ENCODE data around the gene EPM2A.

EPM2A gene

GRCh38 chr6:145668844-145669243 is 66.5 kb downstream of the EPM2A start:
- no peak for FAIRE-seq
- no peak for TF ChIP-seq POLR2AphosphoS5 (IDR thresholded peaks at IDR 0.05; ENCODE audit: low read depth, low read length)
- no peak for TF ChIP-seq TAF1 (IDR thresholded peaks at IDR 0.05; ENCODE audit: borderline replicate concordance, low read depth, low read length)
- no peak for TF ChIP-seq POLR2A (IDR thresholded peaks at IDR 0.05; ENCODE audit: low read depth, low read length)
- DNase-seq (ENCODE audit: insufficient read length) = no peak

GRCh38 chr6:145660676-145661075 is 74.6 kb downstream of the EPM2A start:
- FAIRE-seq = no peak

GRCh38 chr6:145656128-145656527 is 79.2 kb downstream of the EPM2A start:
- FAIRE-seq = no peak
- TF ChIP-seq POLR2A (IDR thresholded peaks at IDR 0.05; ENCODE audit: low read depth, low read length) (no peak), POLR2AphosphoS5 (IDR thresholded peaks at IDR 0.05; ENCODE audit: low read depth, low read length) (no peak), TAF1 (IDR thresholded peaks at IDR 0.05; ENCODE audit: borderline replicate concordance, low read depth, low read length) (no peak)
- DNase-seq (ENCODE audit: insufficient read length) = no peak

More at GRCh38 chr6:145660676-145661075, 74.6 kb downstream of the EPM2A start:
- TF ChIP-seq TAF1 (IDR thresholded peaks at IDR 0.05; ENCODE audit: borderline replicate concordance, low read depth, low read length) = no peak
- no peak for TF ChIP-seq POLR2AphosphoS5 (IDR thresholded peaks at IDR 0.05; ENCODE audit: low read depth, low read length)
- no peak for TF ChIP-seq POLR2A (IDR thresholded peaks at IDR 0.05; ENCODE audit: low read depth, low read length)
- DNase-seq (ENCODE audit: insufficient read length) = no peak

- TF ChIP-seq POLR2AphosphoS5 (IDR thresholded peaks at IDR 0.05; ENCODE audit: low read depth, low read length) (no peak), POLR2A (IDR thresholded peaks at IDR 0.05; ENCODE audit: low read depth, low read length) (no peak)
- FAIRE-seq (no peak), DNase-seq (ENCODE audit: insufficient read length) (no peak)
These were observed 82.7 kb downstream of the EPM2A start for GRCh38 chr6:145652572-145652971.

GRCh38 chr6:145651988-145652387 is 83.3 kb downstream of the EPM2A start:
- TF ChIP-seq TAF1 (IDR thresholded peaks at IDR 0.05; ENCODE audit: borderline replicate concordance, low read depth, low read length) (no peak), POLR2AphosphoS5 (IDR thresholded peaks at IDR 0.05; ENCODE audit: low read depth, low read length) (no peak), POLR2A (IDR thresholded peaks at IDR 0.05; ENCODE audit: low read depth, low read length) (no peak)
- FAIRE-seq = no peak
- DNase-seq (ENCODE audit: insufficient read length) = no peak

GRCh38 chr6:145648149-145648548 is 87.2 kb downstream of the EPM2A start:
- TF ChIP-seq TAF1 (IDR thresholded peaks at IDR 0.05; ENCODE audit: borderline replicate concordance, low read depth, low read length) = no peak
- no peak for TF ChIP-seq POLR2AphosphoS5 (IDR thresholded peaks at IDR 0.05; ENCODE audit: low read depth, low read length)
- TF ChIP-seq POLR2A (IDR thresholded peaks at IDR 0.05; ENCODE audit: low read depth, low read length) = no peak
- no peak for DNase-seq (ENCODE audit: insufficient read length)
- no peak for FAIRE-seq

- FAIRE-seq (peak; percentile 9), DNase-seq (ENCODE audit: insufficient read length) (no peak)
- TF ChIP-seq POLR2A (IDR thresholded peaks at IDR 0.05; ENCODE audit: low read depth, low read length) (no peak), TAF1 (IDR thresholded peaks at IDR 0.05; ENCODE audit: borderline replicate concordance, low read depth, low read length) (no peak), POLR2AphosphoS5 (IDR thresholded peaks at IDR 0.05; ENCODE audit: low read depth, low read length) (no peak)
These were observed 87.7 kb downstream of the EPM2A start for GRCh38 chr6:145647602-145648001.

GRCh38 chr6:145643760-145644159 is 91.6 kb downstream of the EPM2A start:
- no peak for TF ChIP-seq TAF1 (IDR thresholded peaks at IDR 0.05; ENCODE audit: borderline replicate concordance, low read depth, low read length)
- no peak for TF ChIP-seq POLR2A (IDR thresholded peaks at IDR 0.05; ENCODE audit: low read depth, low read length)
- TF ChIP-seq POLR2AphosphoS5 (IDR thresholded peaks at IDR 0.05; ENCODE audit: low read depth, low read length) = no peak
- no peak for FAIRE-seq
- no peak for DNase-seq (ENCODE audit: insufficient read length)

- TF ChIP-seq POLR2A (IDR thresholded peaks at IDR 0.05; ENCODE audit: low read depth, low read length) = no peak
- no peak for TF ChIP-seq TAF1 (IDR thresholded peaks at IDR 0.05; ENCODE audit: borderline replicate concordance, low read depth, low read length)
- no peak for TF ChIP-seq POLR2AphosphoS5 (IDR thresholded peaks at IDR 0.05; ENCODE audit: low read depth, low read length)
- FAIRE-seq (peak; percentile 86), DNase-seq (ENCODE audit: insufficient read length) (peak; percentile 28)
These were observed 101.2 kb downstream of the EPM2A start for GRCh38 chr6:145633981-145634627.

- FAIRE-seq = no peak
- TF ChIP-seq POLR2A (IDR thresholded peaks at IDR 0.05; ENCODE audit: low read depth, low read length) (no peak), TAF1 (IDR thresholded peaks at IDR 0.05; ENCODE audit: borderline replicate concordance, low read depth, low read length) (no peak)
- no peak for DNase-seq (ENCODE audit: insufficient read length)
These were observed 102.3 kb downstream of the EPM2A start for GRCh38 chr6:145632971-145633370.

GRCh38 chr6:145631374-145631773 is 103.9 kb downstream of the EPM2A start:
- FAIRE-seq (no peak), DNase-seq (ENCODE audit: insufficient read length) (no peak)
- no peak for TF ChIP-seq POLR2A (IDR thresholded peaks at IDR 0.05; ENCODE audit: low read depth, low read length)

- FAIRE-seq = no peak
- DNase-seq (ENCODE audit: insufficient read length) = no peak
- TF ChIP-seq TAF1 (IDR thresholded peaks at IDR 0.05; ENCODE audit: borderline replicate concordance, low read depth, low read length) (no peak), POLR2A (IDR thresholded peaks at IDR 0.05; ENCODE audit: low read depth, low read length) (no peak), POLR2AphosphoS5 (IDR thresholded peaks at IDR 0.05; ENCODE audit: low read depth, low read length) (no peak)
These were observed 104.7 kb downstream of the EPM2A start for GRCh38 chr6:145630598-145630997.

GRCh38 chr6:145629478-145629877 is 105.8 kb downstream of the EPM2A start:
- no peak for FAIRE-seq
- TF ChIP-seq POLR2A (IDR thresholded peaks at IDR 0.05; ENCODE audit: low read depth, low read length) (no peak), TAF1 (IDR thresholded peaks at IDR 0.05; ENCODE audit: borderline replicate concordance, low read depth, low read length) (no peak), POLR2AphosphoS5 (IDR thresholded peaks at IDR 0.05; ENCODE audit: low read depth, low read length) (no peak)
- DNase-seq (ENCODE audit: insufficient read length) = no peak
